Smooth muscle cell (in vitro differentiated cells): ENCODE measurements around the gene SLC25A27. TPM values are rescaled to one million over a fixed set of nuclear protein-coding genes. Genes with fewer than 3 reads are reported as not detected.

Experiments used
- DNase-seq: peaks from one replicate; lab custom pipeline; 2025; ENCODE audit not compliant: unreplicated experiment; lab: John Stamatoyannopoulos, UW
- H2AFZ ChIP-seq: fragments of 200-600 bp; sonication (generic); 2 replicates; pipeline ENCODE4 v1.6.0; 2016; ENCODE audit warnings: antibody characterized with exemption, low read depth, mild to moderate bottlenecking
- H3F3A ChIP-seq: fragments of 200-600 bp; sonication (generic); 2 replicates; pipeline ENCODE4 v1.6.0; 2017; ENCODE audit warnings: antibody characterized with exemption, low read depth
- H3K27ac ChIP-seq: fragments of 200-600 bp; sonication (generic); 2 replicates; pipeline ENCODE4 v1.5.1; 2016; ENCODE audit warnings: low read depth, mild to moderate bottlenecking
- H3K27me3 ChIP-seq: fragments of 200-600 bp; sonication (generic); 2 replicates; pipeline ENCODE4 v1.6.1; 2016; ENCODE audit warnings: low read depth, mild to moderate bottlenecking
- H3K36me3 ChIP-seq: fragments of 200-600 bp; sonication (generic); 2 replicates; pipeline ENCODE4 v1.5.1; 2016; ENCODE audit warnings: low read depth
- H3K4me1 ChIP-seq: fragments of 200-600 bp; sonication (generic); 2 replicates; pipeline ENCODE4 v1.5.1; 2016; ENCODE audit warnings: low read depth
- H3K4me2 ChIP-seq: fragments of 200-600 bp; sonication (generic); 2 replicates; pipeline ENCODE4 v1.6.0; 2016; ENCODE audit warnings: mild to moderate bottlenecking
- H3K4me3 ChIP-seq: fragments of 200-600 bp; sonication (generic); 2 replicates; pipeline ENCODE4 v1.5.1; 2016; ENCODE audit warnings: mild to moderate bottlenecking
- H3K79me2 ChIP-seq: fragments of 200-600 bp; sonication (generic); 2 replicates; pipeline ENCODE4 v1.6.0; 2016; ENCODE audit warnings: low read depth, mild to moderate bottlenecking
- H3K9ac ChIP-seq: fragments of 200-600 bp; sonication (generic); 2 replicates; pipeline ENCODE4 v1.6.0; 2016; ENCODE audit warnings: low read depth
- H3K9me3 ChIP-seq: fragments of 200-600 bp; sonication (generic); replicated peaks from 2 replicates; pipeline ENCODE4 v1.5.1; 2016; ENCODE audit warnings: low read depth
- H4K20me1 ChIP-seq: fragments of 200-600 bp; sonication (generic); 2 replicates; pipeline ENCODE4 v1.6.0; 2016; ENCODE audit warnings: low read depth
- CTCF ChIP-seq: fragments of 200-600 bp; sonication (generic); IDR thresholded peaks from 2 replicates; pipeline ENCODE4 v1.5.1; 2017; ENCODE audit warnings: borderline replicate concordance, mild to moderate bottlenecking, antibody characterized with exemption; ENCODE audit not compliant: insufficient read depth, poor library complexity, severe bottlenecking
- WGBS: methylation state at CpG from one replicate; pipeline ENCODE4 v1.1.7; 2016; ENCODE audit warnings: low lambda C conversion rate; 5-methylcytosine and 5-hydroxymethylcytosine counted together
- polyA plus RNA-seq: library from polyadenylated mRNA; unstranded; fragments of >200 nt; fragmentation: Nextera tagmentation; extraction: Ambion mirVana; gene quantifications from 2 replicates; pipeline ENCODE4 v1.2.1, GENCODE V29; 2016
- total RNA-seq: library from RNA; depleted of rRNA; stranded (reverse); fragments of >200 nt; gene quantifications from 2 replicates; pipeline ENCODE4 v1.2.3, GENCODE V29; 2014

SLC25A27 gene
- total and polyA plus RNA-seq, 2 experiments from 2014 or later: 0.22 to 3.7 TPM

- H2AFZ ChIP-seq: no peak overlapping the region
- WGBS: 97% methylated on average over 13 of the region's 13 CpGs
- no peaks in the 10 kb centered on the region for H3F3A ChIP-seq
- no peak overlapping the region for H3K4me2 ChIP-seq
- H3K4me3 ChIP-seq: no peak overlapping the region
- no peaks in the 10 kb centered on the region for H3K9me3 ChIP-seq
- peaks cover 20% of the 10 kb centered on the region for H3K27me3 ChIP-seq
- no peaks in the 10 kb centered on the region for H3K79me2 ChIP-seq
- no peak for DNase-seq
- H3K36me3 ChIP-seq: no peaks in the 10 kb centered on the region
- no peak overlapping the region for H3K9ac ChIP-seq
- H3K4me1 ChIP-seq: no peaks in the 10 kb centered on the region
- no peak overlapping the region for H3K27ac ChIP-seq
- TF ChIP-seq CTCF: no peak
- H4K20me1 ChIP-seq: no peaks in the 10 kb centered on the region
Observed at GRCh38 chr6:46688966-46689335, 36.2 kb downstream of the SLC25A27 start.

- no peak for DNase-seq
- no peak overlapping the region for H3K4me2 ChIP-seq
- 94% methylated on average over 3 of the region's 3 CpGs for WGBS
Observed at GRCh38 chr6:46689657-46690056, 36.9 kb downstream of the SLC25A27 start.

GRCh38 chr6:46690141-46690755 lies 37.5 kb downstream of the SLC25A27 start:
- no peaks in the 10 kb centered on the region for H3K79me2 ChIP-seq
- DNase-seq: no peak
- no peaks in the 10 kb centered on the region for H3F3A ChIP-seq
- no peak overlapping the region for H3K27ac ChIP-seq
- H3K4me1 ChIP-seq: no peaks in the 10 kb centered on the region
- H3K4me2 ChIP-seq: no peak overlapping the region
- no peaks in the 10 kb centered on the region for H4K20me1 ChIP-seq
- WGBS: 95% methylated on average over 2 of the region's 2 CpGs
- no peaks in the 10 kb centered on the region for H3K9me3 ChIP-seq
- H3K27me3 ChIP-seq: peaks cover 21% of the 10 kb centered on the region
- no peaks in the 10 kb centered on the region for H3K36me3 ChIP-seq
- TF ChIP-seq CTCF: no peak
- H2AFZ ChIP-seq: no peak overlapping the region
- no peak overlapping the region for H3K4me3 ChIP-seq
- H3K9ac ChIP-seq: no peak overlapping the region

More at GRCh38 chr6:46689657-46690056, 36.9 kb downstream of the SLC25A27 start:
- H3K36me3 ChIP-seq: no peaks in the 10 kb centered on the region
- no peaks in the 10 kb centered on the region for H3K9me3 ChIP-seq
- no peaks in the 10 kb centered on the region for H3K79me2 ChIP-seq
- H3K9ac ChIP-seq: no peak overlapping the region
- no peak overlapping the region for H2AFZ ChIP-seq
- no peaks in the 10 kb centered on the region for H3F3A ChIP-seq
- no peak for TF ChIP-seq CTCF
- peaks cover 20% of the 10 kb centered on the region for H3K27me3 ChIP-seq
- H3K4me1 ChIP-seq: no peaks in the 10 kb centered on the region
- no peak overlapping the region for H3K27ac ChIP-seq
- no peak overlapping the region for H3K4me3 ChIP-seq
- no peaks in the 10 kb centered on the region for H4K20me1 ChIP-seq

GRCh38 chr6:46690911-46691451 lies 38.2 kb downstream of the SLC25A27 start:
- Histone ChIP-seq H3K4me1 (no peaks in the 10 kb centered on the region), H3K9me3 (no peaks in the 10 kb centered on the region), H3K27ac (no peak overlapping the region), H3K4me2 (no peak overlapping the region), H3K36me3 (no peaks in the 10 kb centered on the region), H3K4me3 (no peak overlapping the region), H3K79me2 (no peaks in the 10 kb centered on the region), H2AFZ (no peak overlapping the region), H3K27me3 (peaks cover 23% of the 10 kb centered on the region), H4K20me1 (no peaks in the 10 kb centered on the region), H3F3A (no peaks in the 10 kb centered on the region), H3K9ac (no peak overlapping the region)
- DNase-seq: no peak
- 69% methylated on average over 1 of the region's 1 CpG for WGBS
- no peak for TF ChIP-seq CTCF
